ENCODE measurements around the gene FAM89A. TPM values are rescaled to one million over a fixed set of nuclear protein-coding genes. Genes with fewer than 3 reads are reported as not detected.

The FAM89A gene
- total RNA-seq, result 11.8 to 14.6 TPM (median 14.2 TPM) in 3 replicates

GRCh38 chr1:231040019-231040799 is at the start of gene FAM89A:
FAM89A (minus strand) TSS chr1:231040254; CDS start chr1:231040211, 43 bp downstream.
- Mint-ChIP-seq H3K4me3 (peak within 1 kb of the TSS; percentile 74), H3K4me1 (peaks cover 22% of the 10 kb centered on the region), H3K27ac (peak within 1 kb of the TSS; percentile 41), H3K36me3 (peaks cover 6% of the 10 kb centered on the region), H3K27me3 (ENCODE audit: low read depth) (peaks cover 12% of the 10 kb centered on the region), H3K9me3 (peaks cover 14% of the 10 kb centered on the region)
- TF ChIP-seq CTCF (IDR thresholded peaks at IDR 0.05; ENCODE audit: unreplicated experiment), result no peak
- peak; percentile 63 to 65 for DNase-seq (ENCODE audit: low spot score in 2 of 2, unreplicated experiment in 2 of 2)

- H3K9me3 Mint-ChIP-seq, result peaks cover 5% of the 10 kb centered on the region
- H3K27ac Mint-ChIP-seq, result no peak overlapping the region
- TF ChIP-seq CTCF (IDR thresholded peaks at IDR 0.05; ENCODE audit: unreplicated experiment), result no peak
These were observed 44.3 kb upstream of the FAM89A start for GRCh38 chr1:231084353-231084752.

DNA sequence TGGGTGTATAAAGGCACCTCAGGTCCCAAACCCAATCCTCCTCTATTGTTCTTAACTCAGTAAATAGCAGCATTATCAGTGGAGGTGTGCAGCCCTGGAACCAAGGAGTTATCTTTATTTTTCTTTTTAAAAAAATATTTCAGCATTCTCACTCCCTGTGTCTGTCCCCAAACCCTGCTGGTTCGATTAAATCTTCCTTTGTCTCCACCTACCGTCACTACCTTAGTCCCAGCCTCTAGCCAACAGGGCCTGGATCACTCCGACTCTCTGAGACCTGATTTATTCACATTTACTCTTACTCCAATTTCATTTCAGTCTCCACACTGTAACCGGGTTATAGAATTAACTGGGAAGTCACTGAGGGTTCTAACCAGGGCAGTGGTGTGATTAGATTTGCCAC is 39.1 kb upstream of the FAM89A start:
- Mint-ChIP-seq H3K27me3 (ENCODE audit: low read depth) (peaks cover 49% of the 10 kb centered on the region), H3K9me3 (peaks cover 12% of the 10 kb centered on the region), H3K27ac (no peak overlapping the region), H3K4me3 (no peak overlapping the region), H3K4me1 (no peaks in the 10 kb centered on the region), H3K36me3 (no peaks in the 10 kb centered on the region)
- no peak for DNase-seq (ENCODE audit: low spot score in 2 of 2, unreplicated experiment in 2 of 2)
- TF ChIP-seq CTCF (IDR thresholded peaks at IDR 0.05; ENCODE audit: unreplicated experiment), result no peak

More at GRCh38 chr1:231084353-231084752, 44.3 kb upstream of the FAM89A start:
- no peak for DNase-seq (ENCODE audit: low spot score in 2 of 2, unreplicated experiment in 2 of 2)
- H3K27me3 Mint-ChIP-seq (ENCODE audit: low read depth), result peaks cover 65% of the 10 kb centered on the region
- H3K4me1 Mint-ChIP-seq, result no peaks in the 10 kb centered on the region
- no peaks in the 10 kb centered on the region for H3K36me3 Mint-ChIP-seq
- no peak overlapping the region for H3K4me3 Mint-ChIP-seq

DNA sequence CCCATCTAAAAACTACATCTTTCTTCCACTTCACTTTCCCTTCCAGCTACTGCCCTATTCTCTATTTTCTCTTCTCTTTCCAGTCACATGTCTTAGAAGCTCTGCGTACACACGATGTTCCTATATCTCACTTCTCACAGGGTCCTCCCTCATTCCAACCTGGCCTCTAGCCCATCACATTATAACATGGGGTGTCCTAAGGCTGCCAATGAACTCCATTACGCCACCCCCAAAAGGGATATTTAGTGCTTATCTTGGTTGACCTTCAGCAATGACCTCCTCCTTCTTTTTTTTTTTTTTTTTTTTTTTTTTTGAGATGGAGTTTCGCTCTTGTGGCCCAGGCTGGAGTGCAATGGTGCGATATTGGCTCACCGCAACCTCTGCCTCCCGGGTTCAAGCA is 38.2 kb upstream of the FAM89A start:
- no peak overlapping the region for H3K4me3 Mint-ChIP-seq
- H3K4me1 Mint-ChIP-seq, result no peaks in the 10 kb centered on the region
- peaks cover 46% of the 10 kb centered on the region for H3K27me3 Mint-ChIP-seq (ENCODE audit: low read depth)
- DNase-seq (ENCODE audit: low spot score in 2 of 2, unreplicated experiment in 2 of 2), result no peak
- H3K9me3 Mint-ChIP-seq, result peaks cover 12% of the 10 kb centered on the region
- H3K36me3 Mint-ChIP-seq, result no peaks in the 10 kb centered on the region
- TF ChIP-seq CTCF (IDR thresholded peaks at IDR 0.05; ENCODE audit: unreplicated experiment), result no peak
- H3K27ac Mint-ChIP-seq, result no peak overlapping the region

- H3K4me1 Mint-ChIP-seq, result no peaks in the 10 kb centered on the region
- no peak overlapping the region for H3K27ac Mint-ChIP-seq
- no peak for TF ChIP-seq CTCF (IDR thresholded peaks at IDR 0.05; ENCODE audit: unreplicated experiment)
- H3K9me3 Mint-ChIP-seq, result peaks cover 12% of the 10 kb centered on the region
- no peak overlapping the region for H3K4me3 Mint-ChIP-seq
- H3K36me3 Mint-ChIP-seq, result no peaks in the 10 kb centered on the region
- H3K27me3 Mint-ChIP-seq (ENCODE audit: low read depth), result peaks cover 37% of the 10 kb centered on the region
- no peak for DNase-seq (ENCODE audit: low spot score in 2 of 2, unreplicated experiment in 2 of 2)
These were observed 36.7 kb upstream of the FAM89A start for GRCh38 chr1:231076802-231077201.

All from mesothelial cell of epicardium (in vitro differentiated cells).